ENCODE data around the gene CDC73.

GRCh38 chr1:193110246-193110645 lies 11.6 kb upstream of the CDC73 start:
- TF ChIP-seq, protein P1, sequence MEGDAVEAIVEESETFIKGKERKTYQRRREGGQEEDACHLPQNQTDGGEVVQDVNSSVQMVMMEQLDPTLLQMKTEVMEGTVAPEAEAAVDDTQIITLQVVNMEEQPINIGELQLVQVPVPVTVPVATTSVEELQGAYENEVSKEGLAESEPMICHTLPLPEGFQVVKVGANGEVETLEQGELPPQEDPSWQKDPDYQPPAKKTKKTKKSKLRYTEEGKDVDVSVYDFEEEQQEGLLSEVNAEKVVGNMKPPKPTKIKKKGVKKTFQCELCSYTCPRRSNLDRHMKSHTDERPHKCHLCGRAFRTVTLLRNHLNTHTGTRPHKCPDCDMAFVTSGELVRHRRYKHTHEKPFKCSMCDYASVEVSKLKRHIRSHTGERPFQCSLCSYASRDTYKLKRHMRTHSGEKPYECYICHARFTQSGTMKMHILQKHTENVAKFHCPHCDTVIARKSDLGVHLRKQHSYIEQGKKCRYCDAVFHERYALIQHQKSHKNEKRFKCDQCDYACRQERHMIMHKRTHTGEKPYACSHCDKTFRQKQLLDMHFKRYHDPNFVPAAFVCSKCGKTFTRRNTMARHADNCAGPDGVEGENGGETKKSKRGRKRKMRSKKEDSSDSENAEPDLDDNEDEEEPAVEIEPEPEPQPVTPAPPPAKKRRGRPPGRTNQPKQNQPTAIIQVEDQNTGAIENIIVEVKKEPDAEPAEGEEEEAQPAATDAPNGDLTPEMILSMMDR (IDR thresholded peaks at IDR 0.05; ENCODE audit: low read depth, low read length): no peak
- TF ChIP-seq EZH2phosphoT487 (IDR thresholded peaks at IDR 0.05; ENCODE audit: low read depth): no peak

Measured in OCI-LY3 (cell line).